GM18502 (cell line): ENCODE measurements around the gene GLG1.
"Not testable (repeated sequence)": the region's sequence is repeated elsewhere in the genome, so short reads cannot be mapped to it uniquely, and the experiment has no call there.

Experiments used
- ATAC-seq: cut with Tn5 transposase; IDR thresholded peaks from one replicate; pipeline ENCODE4 v1.9.1; 2021; ENCODE audit warnings: mild to moderate bottlenecking; ENCODE audit not compliant: unreplicated experiment, poor library complexity

Gene GLG1

GRCh38 chr16:74546112-74546511, 60.8 kb downstream of the GLG1 start:
- not testable (repeated sequence) for ATAC-seq

- ATAC-seq, result not testable (repeated sequence)
Measured at GRCh38 chr16:74542911-74543578, 63.9 kb downstream of the GLG1 start.

GRCh38 chr16:74540663-74541062, 66.3 kb downstream of the GLG1 start:
- ATAC-seq, result not testable (repeated sequence)

- ATAC-seq, result not testable (repeated sequence)
Measured at GRCh38 chr16:74538801-74539200, 68.1 kb downstream of the GLG1 start.

- ATAC-seq, result not testable (repeated sequence)
Measured at GRCh38 chr16:74537746-74538145, 69.2 kb downstream of the GLG1 start.

GRCh38 chr16:74534650-74535049, 72.3 kb downstream of the GLG1 start:
- not testable (repeated sequence) for ATAC-seq

GRCh38 chr16:74524926-74525325, 82.0 kb downstream of the GLG1 start:
- no peak for ATAC-seq

- no peak for ATAC-seq
Measured at GRCh38 chr16:74524117-74524516, 82.8 kb downstream of the GLG1 start.

- ATAC-seq, result not testable (repeated sequence)
Measured at GRCh38 chr16:74523706-74524105, 83.2 kb downstream of the GLG1 start.

- ATAC-seq, result no peak
Measured at GRCh38 chr16:74522160-74522559, 84.8 kb downstream of the GLG1 start.

GRCh38 chr16:74521691-74522090, 85.2 kb downstream of the GLG1 start:
- ATAC-seq, result no peak

- not testable (repeated sequence) for ATAC-seq
Measured at GRCh38 chr16:74518934-74519333, 88.0 kb downstream of the GLG1 start.

- ATAC-seq, result no peak
Measured at GRCh38 chr16:74511961-74512360, 95.0 kb downstream of the GLG1 start.

GRCh38 chr16:74505011-74505410, 101.9 kb downstream of the GLG1 start:
- no peak for ATAC-seq

GRCh38 chr16:74503412-74503811, 103.5 kb downstream of the GLG1 start:
- ATAC-seq, result no peak

GRCh38 chr16:74501484-74502478, 105.1 kb downstream of the GLG1 start:
- no peak for ATAC-seq

GRCh38 chr16:74500907-74501306, 106.0 kb downstream of the GLG1 start:
- ATAC-seq, result no peak

GRCh38 chr16:74499114-74499513, 107.8 kb downstream of the GLG1 start:
- ATAC-seq, result no peak

GRCh38 chr16:74497761-74498160, 109.2 kb downstream of the GLG1 start:
- ATAC-seq, result no peak

GRCh38 chr16:74496054-74496453, 110.9 kb downstream of the GLG1 start:
- no peak for ATAC-seq

- no peak for ATAC-seq
Measured at GRCh38 chr16:74492976-74493375, 113.9 kb downstream of the GLG1 start.
